ENCODE results near the gene ZNF563.
"Not testable (repeated sequence)": the region's sequence is repeated elsewhere in the genome, so short reads cannot be mapped to it uniquely, and the experiment has no call there.

ZNF563 gene

GRCh38 chr19:12333162-12334159 is at the start of gene ZNF563:
ZNF563 (minus strand) TSS chr19:12333633; CDS start chr19:12333482, 151 bp downstream.
- DNase-seq, result peak; percentile 82

DNA sequence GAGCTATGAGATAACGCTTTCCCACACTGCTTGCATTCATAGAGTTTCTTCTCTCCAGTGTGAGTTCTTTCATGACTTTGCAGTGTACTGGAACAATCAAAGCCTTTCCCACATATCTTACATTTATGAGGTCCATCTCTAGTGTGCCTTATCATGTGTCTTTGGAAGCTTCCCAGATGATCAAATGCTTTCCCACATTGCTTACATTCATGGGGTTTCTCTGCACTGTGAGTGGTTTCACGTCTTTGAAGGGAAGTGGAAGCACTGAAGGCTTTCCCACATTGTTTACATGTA is 47.0 kb upstream of the ZNF563 start:
- no peak for DNase-seq

- no peak for DNase-seq
These were observed 46.5 kb upstream of the ZNF563 start for GRCh38 chr19:12379732-12380443.

- no peak for DNase-seq
These were observed 40.6 kb upstream of the ZNF563 start for GRCh38 chr19:12374026-12374425.

DNA sequence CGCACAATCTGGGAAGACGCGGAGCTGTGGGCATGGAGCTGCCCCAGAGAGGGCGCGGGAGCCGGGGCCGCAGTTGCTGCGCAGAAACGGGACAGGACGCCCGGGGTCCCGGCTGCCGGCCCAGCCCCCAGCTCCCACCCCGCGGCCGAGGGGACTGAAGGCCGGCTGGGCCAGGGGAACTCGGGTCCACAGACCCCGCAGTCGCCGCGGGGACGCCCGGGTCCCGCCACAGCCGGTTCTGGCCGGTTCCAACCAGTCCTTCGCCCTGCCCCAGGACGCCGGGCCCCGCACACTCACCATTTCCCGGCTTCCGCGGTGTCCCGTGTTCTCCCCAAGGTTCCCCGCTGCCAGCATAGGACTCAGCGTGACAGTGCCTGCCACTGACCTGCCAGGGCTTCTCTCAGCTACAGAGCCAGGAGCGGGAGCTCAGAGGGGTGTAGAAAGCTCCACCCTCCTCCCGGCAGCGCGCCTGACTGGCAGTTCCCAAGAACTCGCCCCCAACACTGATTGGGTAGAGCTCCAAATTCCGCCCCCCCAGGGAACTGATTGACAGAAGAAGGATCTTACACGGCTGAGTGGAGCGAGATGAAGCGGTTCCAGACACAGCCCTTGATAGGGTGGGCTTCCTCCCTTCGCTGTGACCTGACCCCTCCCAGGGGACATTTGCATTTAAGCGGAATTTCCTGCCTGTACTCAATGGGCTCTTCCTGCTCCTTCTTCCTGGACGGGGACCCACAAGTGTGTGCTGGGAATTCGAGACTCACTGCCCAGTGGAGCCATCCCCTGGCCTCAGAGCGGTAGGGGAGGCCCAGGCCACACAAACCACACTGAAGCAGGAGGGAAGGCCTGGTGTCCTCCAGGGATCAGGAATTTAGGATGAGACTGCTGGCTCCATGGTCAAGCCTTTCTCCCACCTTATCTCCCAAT is 32.1 kb upstream of the ZNF563 start, which contains the start of gene ZNF442:
TSS of gene ZNF442 (minus strand) at position 448 of the 927 bp plus-strand sequence. CDS start 2,052 bp downstream, outside the sequence.
- DNase-seq, result peak; percentile 95

- DNase-seq, result no peak
These were observed 31.2 kb upstream of the ZNF563 start for GRCh38 chr19:12364391-12365235.

GRCh38 chr19:12362236-12362635 is 28.8 kb upstream of the ZNF563 start:
- DNase-seq, result not testable (repeated sequence)

DNA sequence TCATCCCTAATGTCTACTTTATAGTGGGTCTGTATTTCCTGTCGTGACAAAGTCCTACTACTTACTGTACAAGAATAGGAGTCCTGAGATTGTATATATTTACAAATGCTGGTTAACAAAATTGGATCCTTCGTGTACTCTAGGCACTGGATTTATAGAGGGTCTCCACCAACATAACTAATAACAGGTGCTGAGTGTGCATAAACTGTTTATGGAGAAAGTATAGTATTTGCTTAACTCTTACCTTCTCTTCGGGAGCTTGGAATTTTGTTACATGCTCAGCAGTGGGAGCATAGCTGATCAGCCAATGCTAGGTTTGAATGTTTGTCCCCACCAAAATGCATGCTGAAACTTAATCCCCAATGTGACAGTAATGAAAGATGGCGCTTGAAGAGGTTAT is 19.9 kb upstream of the ZNF563 start:
- no peak for DNase-seq

DNA sequence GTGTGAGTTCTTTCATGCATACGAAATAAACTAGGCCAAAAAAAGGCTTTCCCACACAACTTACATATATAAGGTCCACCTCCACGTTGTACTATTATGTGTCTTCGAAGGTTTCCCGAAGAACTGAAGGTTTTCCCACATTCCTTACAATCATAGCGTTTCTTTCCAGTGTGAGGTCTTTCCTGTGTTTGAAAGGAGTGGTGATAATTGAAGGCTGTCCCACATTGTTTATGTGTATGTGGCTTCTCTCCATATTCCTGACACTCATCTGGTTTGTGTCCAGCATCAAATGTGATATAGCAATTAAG is 17.4 kb upstream of the ZNF563 start:
- DNase-seq, result no peak

- no peak for DNase-seq
These were observed 16.9 kb upstream of the ZNF563 start for GRCh38 chr19:12350185-12350889.

DNA sequence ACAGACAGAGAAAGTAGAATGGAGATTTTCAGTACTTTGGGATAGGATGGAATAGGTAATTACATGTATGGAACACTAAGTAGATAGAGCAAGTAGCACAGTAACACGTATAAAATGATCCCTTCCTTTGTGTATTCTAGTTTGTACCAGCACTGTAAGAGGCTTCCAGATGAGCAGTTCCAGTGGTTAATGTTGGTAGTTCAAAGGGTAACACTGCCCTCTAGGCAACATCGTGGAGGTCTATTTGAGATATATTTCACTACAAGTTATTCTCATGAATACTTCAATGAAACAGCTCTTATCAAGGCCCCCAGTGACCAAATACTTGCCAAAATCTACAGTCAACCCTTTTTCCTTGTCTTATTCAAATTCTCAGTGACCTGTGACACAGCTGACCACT is 13.5 kb upstream of the ZNF563 start:
- no peak for DNase-seq

- DNase-seq, result no peak
These were observed 11.8 kb upstream of the ZNF563 start for GRCh38 chr19:12345197-12345596.

- no peak for DNase-seq
These were observed 2.1 kb downstream of the ZNF563 start for GRCh38 chr19:12331211-12331941.

DNA sequence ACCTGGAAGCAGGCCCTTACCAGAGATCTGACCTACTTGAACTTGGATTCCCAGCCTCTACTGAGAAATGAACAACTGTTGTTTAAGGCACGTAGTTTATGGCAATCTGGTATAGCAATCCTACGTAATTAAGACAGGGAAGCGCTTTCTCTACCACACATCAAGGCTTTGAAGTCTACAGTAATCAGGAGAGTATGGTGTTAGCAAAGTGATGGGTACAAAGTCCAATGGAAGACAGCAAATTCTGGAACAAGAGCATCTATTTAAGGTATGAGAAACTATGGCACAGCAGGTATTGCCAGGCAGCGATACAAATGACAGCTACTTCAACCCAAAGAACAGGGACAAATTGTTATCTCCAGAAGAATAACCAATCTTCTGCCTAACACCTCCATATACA is 3.1 kb downstream of the ZNF563 start:
- no peak for DNase-seq

DNA sequence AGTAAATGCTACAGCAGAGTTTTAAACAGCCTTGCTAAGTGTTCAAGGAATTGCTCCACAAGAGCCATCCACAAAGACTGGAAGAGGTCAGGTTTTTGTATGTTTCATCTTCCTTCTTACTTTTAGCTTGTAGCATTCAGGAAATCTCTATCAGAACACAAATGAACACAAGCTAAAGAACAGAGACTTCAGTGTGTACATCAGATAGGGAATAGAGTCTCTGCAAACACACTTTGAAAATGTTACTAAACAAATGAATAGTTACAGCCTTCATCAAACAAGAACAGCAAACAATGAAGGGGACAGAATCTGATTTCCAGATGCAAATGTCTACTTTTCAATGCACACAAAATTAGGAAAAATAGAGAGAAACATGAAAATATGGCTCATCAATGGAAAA is 7.7 kb downstream of the ZNF563 start:
- no peak for DNase-seq

DNA sequence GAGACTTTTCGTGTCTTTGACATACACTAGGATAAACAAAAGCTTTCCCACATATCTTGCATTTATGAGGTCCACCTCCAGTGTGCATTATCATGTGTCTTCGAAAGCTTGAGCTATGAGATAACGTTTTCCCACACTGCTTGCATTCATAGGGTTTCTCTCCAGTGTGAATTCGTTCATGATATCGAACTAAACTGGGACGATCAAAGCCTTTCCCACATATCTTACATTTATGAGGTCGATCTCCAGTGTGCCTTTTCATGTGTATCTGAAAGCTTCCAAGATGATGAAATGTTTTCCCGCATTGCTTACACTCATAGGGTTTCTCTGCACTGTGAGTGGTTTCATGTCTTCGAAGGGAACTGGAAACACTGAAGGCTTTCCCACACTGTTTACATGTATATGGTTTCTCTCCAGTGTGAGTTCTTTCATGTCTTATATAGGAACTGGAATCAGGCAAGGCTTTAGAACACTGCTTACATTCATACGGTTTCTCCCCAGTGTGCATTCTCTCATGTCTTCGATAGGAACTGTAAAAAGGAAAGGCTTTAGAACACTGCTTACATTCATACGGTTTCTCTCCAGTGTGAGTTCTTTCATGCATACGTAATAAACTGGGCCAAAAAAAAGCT is 14.5 kb downstream of the ZNF563 start:
- DNase-seq, result no peak

DNA sequence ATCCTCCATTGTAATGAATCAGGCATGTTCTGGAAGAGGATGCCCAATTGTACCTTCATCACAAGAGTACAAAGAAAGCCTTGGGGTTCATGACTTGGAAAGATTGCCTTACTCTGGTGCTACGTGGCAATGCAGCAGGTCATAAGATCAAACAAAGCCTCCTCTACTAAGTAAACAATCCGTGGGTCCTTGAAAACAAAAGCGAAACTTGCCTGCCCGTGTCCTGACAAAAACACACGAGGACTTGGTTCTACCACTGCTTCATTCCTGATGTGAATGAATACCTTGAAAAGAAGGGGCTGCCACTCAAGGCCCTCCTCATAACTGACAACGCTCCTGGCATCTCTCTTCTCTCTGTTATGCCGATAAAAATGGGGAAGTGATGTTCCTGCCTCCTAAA is 18.9 kb downstream of the ZNF563 start:
- no peak for DNase-seq

- not testable (repeated sequence) for DNase-seq
These were observed 24.5 kb downstream of the ZNF563 start for GRCh38 chr19:12308891-12309290.

DNA sequence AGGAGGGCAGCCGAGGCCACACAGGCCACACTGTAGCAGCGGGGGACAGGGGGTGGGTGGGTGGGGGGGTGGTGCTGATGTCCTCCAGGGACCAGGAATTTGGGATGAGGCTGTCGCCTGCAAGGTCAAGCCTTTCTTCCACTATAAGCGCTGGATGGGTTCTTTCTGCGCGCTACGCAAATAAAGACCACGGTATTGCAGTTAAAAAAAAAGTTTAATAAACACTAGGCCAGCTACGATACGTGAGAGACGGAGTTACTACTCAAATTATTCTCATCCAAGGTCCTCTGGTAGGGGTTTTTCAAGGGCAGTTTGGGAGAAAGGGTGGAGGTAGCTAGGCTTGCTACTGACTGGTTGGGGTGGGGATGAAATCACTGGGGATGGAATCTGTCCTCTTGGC is 38.2 kb downstream of the ZNF563 start:
- no peak for DNase-seq

All from DMS 273 treated with DMSO at 0.1 percent for 48 hours (cell line).